Ovary (tissue), 9 donors: ENCODE data around the gene CBX6. TPM values are rescaled to one million over a fixed set of nuclear protein-coding genes. Genes with fewer than 3 reads are reported as not detected.

Source experiments
- DNase-seq, 5 donors: peaks; one replicate each; pipeline ENCODE4 v3.0.0-alpha.2; 2019 to 2020
- H3K27ac ChIP-seq, 2 donors: fragments of 200-600 bp; one replicate each; pipeline versions ENCODE4 v1.5.1 to v1.8.0; 2019 to 2022
- H3K27me3 ChIP-seq: fragments of 200-600 bp; one replicate; pipeline ENCODE4 v1.8.0; 2022
- H3K36me3 ChIP-seq: fragments of 200-600 bp; sonication (generic); one replicate; pipeline ENCODE4 v1.5.1; 2019
- H3K4me1 ChIP-seq: one replicate; pipeline ENCODE4 v1.8.1; 2013; ENCODE audit warnings: mild to moderate bottlenecking, moderate library complexity; ENCODE audit not compliant: insufficient read depth
- H3K4me3 ChIP-seq: fragments of 200-600 bp; sonication (generic); one replicate; pipeline ENCODE4 v1.5.1; 2017
- H3K9me3 ChIP-seq, 2 donors: fragments of 200-600 bp in 1 of 2; sonication (generic) in 1 of 2; one replicate each; pipeline versions ENCODE4 v1.5.1 to v1.8.1; 2013 to 2019; ENCODE audit warnings: mild to moderate bottlenecking in 1 of 2, moderate library complexity in 1 of 2
- CTCF ChIP-seq, 3 donors: fragments of 450-650 bp in 2 of 3; fragments of 200-600 bp in 1 of 3; IDR thresholded peaks; one replicate each; pipeline versions ENCODE4 v1.5.1 to v1.8.0; 2016 to 2022; ENCODE audit warnings: antibody characterized with exemption in 3 of 3, mild to moderate bottlenecking in 1 of 3
- EP300 ChIP-seq: sonication (generic); formaldehyde crosslinking; IDR thresholded peaks from one replicate; pipeline ENCODE4 v1.6.1; 2017; ENCODE audit warnings: antibody characterized with exemption
- POLR2A ChIP-seq: fragments of 450-650 bp; IDR thresholded peaks from one replicate; pipeline ENCODE4 v1.6.1; 2017; ENCODE audit warnings: antibody characterized with exemption, mild to moderate bottlenecking, moderate library complexity
- WGBS, 3 donors: extraction: QIAGEN DNeasy Blood & Tissue Kit in 1 of 3; methylation state at CpG; one replicate each; pipeline versions ENCODE4 v1.1.5 to v1.1.7; 2013 to 2017; 5-methylcytosine and 5-hydroxymethylcytosine counted together
- intact Hi-C, 4 donors: fragments of 100-400 bp; cut with DNase I; formaldehyde crosslinking; loops; one replicate each; pipeline versions ENCODE4 v1.11.0 to v1.15.1; 2022 to 2023
- polyA plus RNA-seq, 2 donors: library from polyadenylated mRNA; stranded (reverse); fragments of 200-250 nt in 1 of 2; fragments of 350-450 nt in 1 of 2; fragmentation: Illumina TruSeq in 1 of 2; extraction: RNeasy Lipid Tissue Mini Kit (QIAGEN cat#74804) in 1 of 2; gene quantifications; one replicate each; pipeline ENCODE4 v1.2.3, GENCODE V29; 2013 to 2014
- total RNA-seq, 7 donors: library from RNA; depleted of rRNA in 2 of 7; stranded (reverse); fragments of >200 nt in 2 of 7; fragmentation: NEBNext Ultra II Directional in 3 of 7; extraction: Animal tissue kit (Norgen Biotek cat#: 25700) in 3 of 7; gene quantifications; one replicate each; pipeline versions ENCODE4 v1.1.0 to v1.2.4, GENCODE V29; 2016 to 2023
- donor health status: DM: no; HTN: no; CAD: no; lungs with moderate emphysema.
- donor health status: DM: no; HTN: no; CAD: no.
- donor health status: Bipolar disorder and iron deficiency.
- donor health status: DM: yes; HTN: yes; CAD: no.
- donor health status: DM: no; HTN: no; CAD: no.
- donor health status: DM: yes; HTN: yes; CAD: no.

Gene CBX6
- total and polyA plus RNA-seq, 9 donors: 22.6 to 175 (median 115) TPM

GRCh38 chr22:38831166-38831945 is 40.7 kb downstream of the CBX6 start:
- TF ChIP-seq CTCF (IDR thresholded peaks at IDR 0.05): no peak
- no peak for TF ChIP-seq EP300
- no peak for TF ChIP-seq POLR2A
- Histone ChIP-seq H3K4me3 (no peak overlapping the region), H3K27ac (no peak overlapping the region), H3K9me3 (no peaks in the 10 kb centered on the region), H3K36me3 (no peaks in the 10 kb centered on the region), H3K4me1 (no peaks in the 10 kb centered on the region), H3K27me3 (no peaks in the 10 kb centered on the region)
- intact Hi-C loops: no loop called here
- no peak for DNase-seq
- WGBS, 3 donors: 87 to 93% (median 90%) methylated on average over 16 of the region's 16 CpGs

- H3K36me3 ChIP-seq: no peaks in the 10 kb centered on the region
- H3K27me3 ChIP-seq: no peaks in the 10 kb centered on the region
- H3K4me3 ChIP-seq: no peak overlapping the region
- no peak for DNase-seq
- no peak overlapping the region for H3K27ac ChIP-seq
- no peaks in the 10 kb centered on the region for H3K9me3 ChIP-seq
- intact Hi-C loops: no loop called here
- TF ChIP-seq POLR2A (no peak), CTCF (IDR thresholded peaks at IDR 0.05) (no peak), EP300 (no peak)
- 73 to 82% (median 81%) methylated on average over 7 of the region's 7 CpGs for WGBS, 3 donors
- H3K4me1 ChIP-seq: no peaks in the 10 kb centered on the region
These were observed 41.2 kb downstream of the CBX6 start for GRCh38 chr22:38830845-38831108.

- 83 to 90% (median 86%) methylated on average over 17 of the region's 17 CpGs for WGBS, 3 donors
- no peaks in the 10 kb centered on the region for H3K36me3 ChIP-seq
- no peak for DNase-seq
- H3K27ac ChIP-seq: no peak overlapping the region
- H3K9me3 ChIP-seq: no peaks in the 10 kb centered on the region
- H3K27me3 ChIP-seq: no peaks in the 10 kb centered on the region
- TF ChIP-seq CTCF (IDR thresholded peaks at IDR 0.05) (no peak), POLR2A (no peak)
- intact Hi-C loops: no loop called here
- no peak overlapping the region for H3K4me3 ChIP-seq
- H3K4me1 ChIP-seq: no peaks in the 10 kb centered on the region
These were observed 41.8 kb downstream of the CBX6 start for GRCh38 chr22:38830026-38830844.

GRCh38 chr22:38829485-38829884 is 42.5 kb downstream of the CBX6 start:
- no peak for TF ChIP-seq POLR2A
- TF ChIP-seq CTCF (IDR thresholded peaks at IDR 0.05): no peak
- TF ChIP-seq EP300: no peak
- Histone ChIP-seq H3K4me1 (no peaks in the 10 kb centered on the region), H3K36me3 (no peaks in the 10 kb centered on the region), H3K9me3 (no peaks in the 10 kb centered on the region), H3K27me3 (no peaks in the 10 kb centered on the region), H3K27ac (no peak overlapping the region), H3K4me3 (no peak overlapping the region)
- DNase-seq: no peak
- WGBS, 3 donors: 84 to 88% (median 88%) methylated on average over 4 of the region's 4 CpGs
- intact Hi-C loops: no loop called here
